Measurements from ENCODE around the gene CBY1.
"Not testable (repeated sequence)": the region's sequence is repeated elsewhere in the genome, so short reads cannot be mapped to it uniquely, and the experiment has no call there.

The CBY1 gene

GRCh38 chr22:38656256-38657044 is at the start of gene CBY1, which contains the start of gene FAM227A:
CBY1 (plus strand) TSS chr22:38656638; CDS start chr22:38668055, 11,417 bp downstream.
FAM227A (minus strand) TSS chr22:38656392; CDS start chr22:38650168, 6,224 bp downstream.
- peak; percentile 84 for DNase-seq (ENCODE audit: low spot score)

DNA sequence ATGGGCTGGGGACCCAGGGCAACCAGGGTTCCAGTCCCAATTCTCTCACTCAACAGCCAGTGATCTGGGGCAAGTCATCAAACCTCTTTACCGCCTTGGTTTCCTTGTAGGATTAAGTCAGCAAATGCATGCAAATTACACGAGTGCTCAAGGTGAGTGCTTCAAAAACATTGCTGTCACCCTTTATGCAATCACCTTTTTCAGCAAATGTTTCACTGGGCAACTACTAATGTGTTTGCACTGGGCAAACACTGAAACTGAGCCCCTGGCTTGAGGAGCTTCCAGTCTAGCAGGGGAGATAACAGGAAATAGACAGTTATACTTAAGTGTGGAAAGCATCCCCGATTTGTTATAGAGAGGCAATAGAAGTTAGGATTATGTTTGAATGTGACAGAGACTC is 48.8 kb upstream of the CBY1 start:
- no peak for DNase-seq (ENCODE audit: low spot score)

- DNase-seq (ENCODE audit: low spot score), result no peak
Observed at GRCh38 chr22:38608992-38609750, 47.3 kb upstream of the CBY1 start.

- DNase-seq (ENCODE audit: low spot score), result no peak
Observed at GRCh38 chr22:38610234-38610633, 46.2 kb upstream of the CBY1 start.

DNA sequence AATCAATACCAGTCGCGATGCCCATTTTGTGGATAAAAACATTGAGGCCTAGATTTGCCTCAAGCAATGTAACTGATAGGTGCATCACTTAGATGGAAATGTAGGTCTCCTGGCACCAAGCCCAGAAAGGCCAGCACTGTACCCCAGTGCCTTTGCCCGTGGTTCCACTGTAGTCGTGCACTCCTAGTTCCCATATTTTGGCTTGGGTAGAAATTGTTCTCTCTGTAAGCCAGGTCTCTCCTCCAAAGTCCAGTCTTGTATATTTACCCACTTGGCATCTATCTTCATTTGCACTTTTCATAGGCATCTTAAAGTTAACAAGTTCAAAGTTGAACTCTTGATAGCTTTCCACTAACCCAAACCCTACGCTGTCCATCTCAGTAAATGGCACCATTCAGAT is 44.9 kb upstream of the CBY1 start:
- no peak for DNase-seq (ENCODE audit: low spot score)

DNA sequence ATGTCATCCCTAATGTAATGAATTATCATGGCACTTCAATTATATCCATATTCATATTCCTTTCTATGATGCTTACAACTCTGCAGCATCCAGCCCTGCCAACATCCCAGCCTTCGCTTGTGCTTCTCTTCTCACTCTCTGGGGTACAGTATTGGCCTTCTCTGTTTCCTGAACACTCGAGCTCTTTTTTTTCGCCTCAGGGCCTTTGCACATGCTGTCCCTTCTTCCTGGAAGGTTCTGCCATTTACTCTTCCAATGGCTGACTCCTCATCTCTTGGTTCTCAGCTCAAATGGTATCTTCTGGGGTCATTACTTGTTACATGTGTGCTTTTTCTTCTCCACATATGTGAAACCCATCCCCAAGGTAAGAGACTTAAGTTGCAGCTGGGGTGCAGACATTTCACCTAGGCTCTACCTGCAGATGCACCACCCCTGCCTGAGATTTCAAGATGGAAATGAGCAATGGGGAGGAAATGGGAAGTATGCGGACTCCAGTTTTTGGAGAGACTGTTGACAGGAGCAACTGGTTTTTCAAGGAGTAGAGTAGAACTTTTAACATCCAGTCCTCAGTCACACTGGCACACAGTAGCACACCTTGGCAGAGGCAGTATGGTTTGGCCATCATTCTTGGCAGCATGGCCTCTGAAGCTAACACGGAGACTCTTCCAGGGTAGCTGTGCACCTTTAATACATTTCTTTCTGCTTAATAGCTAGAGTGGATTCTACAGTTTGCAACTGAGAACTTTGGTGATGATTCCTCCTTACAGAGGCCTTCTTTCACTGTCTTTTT is 44.0 kb upstream of the CBY1 start:
- no peak for DNase-seq (ENCODE audit: low spot score)

DNA sequence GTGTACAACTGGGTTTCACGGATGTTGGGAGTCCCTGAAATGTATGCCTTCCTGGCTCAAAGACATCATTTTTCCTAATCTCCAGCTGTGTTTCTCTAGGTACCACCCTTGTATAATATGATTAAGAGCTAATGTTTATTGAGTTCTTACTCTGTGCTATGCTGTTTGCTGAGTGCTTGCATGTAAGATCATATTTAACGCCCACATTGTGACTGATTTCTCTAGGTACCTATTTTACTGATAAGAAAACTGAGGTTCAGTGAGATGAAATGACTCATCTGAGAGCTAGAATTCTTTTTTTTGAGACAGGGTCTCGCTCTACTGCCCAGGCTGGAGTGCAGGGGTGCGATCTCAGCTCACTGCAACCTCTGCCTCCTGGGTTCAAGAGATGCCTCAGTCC is 42.9 kb upstream of the CBY1 start:
- DNase-seq (ENCODE audit: low spot score), result no peak

DNA sequence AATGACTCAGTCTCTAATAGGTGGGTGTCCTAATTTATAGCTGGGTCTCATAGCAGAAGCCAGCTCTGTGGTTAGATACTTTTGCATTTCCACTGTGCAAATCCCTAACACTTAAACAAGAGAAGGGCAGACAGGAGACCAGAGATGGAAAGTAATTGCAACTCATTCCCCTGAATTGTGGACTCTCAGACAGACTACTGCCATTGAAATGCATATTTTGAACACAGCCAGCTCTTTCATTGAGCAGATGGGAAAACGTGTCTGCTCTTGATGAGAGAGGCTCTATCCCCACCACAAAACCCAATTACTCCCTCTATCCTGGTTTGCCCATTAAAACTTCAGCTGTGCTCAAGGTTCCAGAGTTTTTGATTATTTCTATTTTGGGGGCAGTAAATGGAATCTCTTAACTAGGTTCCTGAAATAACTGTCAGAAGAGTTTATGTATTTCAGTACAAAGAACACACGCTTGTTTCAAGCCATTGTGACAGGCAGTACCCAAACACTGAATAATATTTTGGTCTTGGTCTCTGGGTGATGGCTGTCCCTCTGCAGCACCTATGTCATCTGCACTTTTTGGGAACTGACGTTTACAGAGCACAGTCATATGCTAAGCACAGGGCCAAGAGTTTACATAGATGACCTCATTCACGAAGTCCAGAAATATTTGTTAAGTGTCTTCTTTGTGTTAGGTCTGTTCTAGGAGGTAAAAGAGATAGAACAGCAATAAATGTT is 41.9 kb upstream of the CBY1 start:
- no peak for DNase-seq (ENCODE audit: low spot score)

DNA sequence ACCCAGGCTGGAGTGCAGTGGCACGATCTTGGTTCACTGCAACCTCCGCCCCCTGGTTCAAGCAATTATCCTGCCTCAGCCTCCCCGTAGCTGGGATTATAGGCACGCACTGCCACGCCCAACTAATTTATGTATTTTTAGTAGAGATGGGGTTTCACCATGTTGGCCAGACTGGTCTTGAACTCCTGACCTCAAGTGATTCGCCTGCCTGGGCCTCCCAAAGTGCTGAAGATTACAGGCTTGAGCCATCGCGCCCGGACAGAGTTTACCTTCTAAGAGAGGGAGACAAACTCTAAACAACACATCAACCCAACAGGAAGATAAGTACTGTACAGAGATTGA is 41.4 kb upstream of the CBY1 start:
- DNase-seq (ENCODE audit: low spot score), result not testable (repeated sequence)

DNA sequence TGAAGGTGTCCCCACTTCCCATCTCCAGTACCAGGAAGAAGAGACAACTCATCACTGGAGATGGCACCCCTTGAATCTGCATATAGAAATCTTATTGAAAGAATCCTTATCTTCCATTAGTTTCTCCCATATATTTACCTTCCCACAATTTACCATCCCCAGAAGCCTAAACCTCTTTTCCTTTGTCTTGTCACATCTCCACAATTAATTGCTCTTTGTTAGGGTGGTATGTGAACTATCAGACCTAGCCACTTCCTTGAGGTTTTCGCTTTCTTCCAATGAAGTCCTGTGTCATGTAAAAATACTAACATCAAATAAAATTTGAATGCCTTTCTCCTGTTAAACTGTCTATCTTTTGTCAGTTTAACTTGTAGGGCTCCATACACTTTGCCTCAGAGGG is 38.2 kb upstream of the CBY1 start:
- DNase-seq (ENCODE audit: low spot score), result no peak

DNA sequence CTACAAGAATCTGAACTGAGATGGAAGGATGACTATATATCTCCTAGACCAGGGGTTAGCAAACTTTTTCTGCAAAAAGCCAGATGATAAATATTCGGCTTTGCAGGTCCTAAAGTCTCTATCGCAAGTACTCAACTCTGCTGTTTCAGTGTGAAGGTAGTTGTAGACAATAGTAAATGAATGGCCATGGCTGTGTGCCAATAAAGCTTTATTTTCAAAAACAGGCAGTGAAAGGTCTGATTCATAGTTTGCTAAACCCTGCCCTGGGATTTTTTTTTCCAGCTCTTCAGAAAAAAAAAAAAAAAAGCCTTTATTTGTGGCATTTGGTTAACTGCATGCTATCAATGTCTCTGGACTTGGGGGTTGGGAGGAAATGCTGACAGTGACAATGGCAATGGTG is 37.8 kb upstream of the CBY1 start:
- no peak for DNase-seq (ENCODE audit: low spot score)

DNA sequence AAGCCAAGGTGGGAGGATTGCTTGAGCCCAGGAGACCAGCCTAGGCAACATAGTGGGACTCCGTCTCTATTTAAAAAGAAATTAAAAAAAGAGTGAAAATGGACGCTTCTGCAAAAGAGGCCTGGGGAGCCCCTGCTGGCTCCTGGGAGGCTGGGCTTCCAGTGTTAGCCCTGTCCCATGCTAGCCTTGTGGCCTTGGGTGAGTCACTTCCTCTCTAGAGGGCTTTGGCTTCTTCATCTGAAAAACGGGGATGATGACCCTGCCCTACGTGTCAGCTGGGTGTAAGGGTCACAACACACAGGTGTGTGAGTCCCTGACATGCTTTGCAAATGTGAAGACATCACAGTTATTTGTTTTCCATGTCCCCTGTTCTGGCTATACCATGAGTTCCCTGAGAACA is 33.1 kb upstream of the CBY1 start:
- no peak for DNase-seq (ENCODE audit: low spot score)

GRCh38 chr22:38628444-38628843 is 28.0 kb upstream of the CBY1 start:
- no peak for DNase-seq (ENCODE audit: low spot score)

DNA sequence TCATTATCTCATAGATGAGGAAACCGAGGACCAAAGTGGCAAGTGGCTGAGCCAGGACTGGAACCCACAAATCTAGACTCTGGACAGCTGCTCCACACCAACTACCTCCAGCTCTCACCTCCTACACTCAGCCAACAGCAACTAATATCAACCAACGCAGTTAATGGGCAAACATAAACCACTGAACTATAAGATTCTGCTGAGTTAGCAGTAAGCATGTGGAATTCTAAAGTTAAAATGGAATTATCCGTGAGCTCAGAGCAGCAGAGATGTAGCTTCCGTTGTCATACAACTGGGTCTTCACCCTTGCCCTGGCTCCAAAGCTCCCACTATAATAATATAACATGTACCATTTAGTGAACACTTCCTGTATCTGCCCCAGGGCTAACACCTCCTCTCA is 27.3 kb upstream of the CBY1 start:
- DNase-seq (ENCODE audit: low spot score), result no peak

DNA sequence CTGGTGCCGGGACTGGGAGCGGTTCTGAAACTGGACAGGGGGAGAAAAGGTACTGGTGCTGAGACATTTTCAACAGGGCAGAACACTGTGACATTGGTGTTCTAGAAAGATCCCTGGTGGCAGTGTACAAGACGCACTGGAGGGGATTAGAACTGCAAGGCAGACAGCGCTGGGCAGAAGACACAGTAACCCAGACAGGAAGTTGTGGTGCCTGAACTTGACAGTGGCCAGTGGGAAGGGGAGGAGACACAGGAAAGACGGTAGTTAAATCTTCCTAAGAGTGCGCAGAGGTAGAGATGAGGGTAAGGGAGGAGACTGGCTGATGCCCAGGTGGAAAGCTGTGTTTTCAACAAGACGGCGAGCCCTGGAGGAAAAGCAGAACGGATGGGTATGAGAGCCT is 24.7 kb upstream of the CBY1 start:
- DNase-seq (ENCODE audit: low spot score), result no peak

DNA sequence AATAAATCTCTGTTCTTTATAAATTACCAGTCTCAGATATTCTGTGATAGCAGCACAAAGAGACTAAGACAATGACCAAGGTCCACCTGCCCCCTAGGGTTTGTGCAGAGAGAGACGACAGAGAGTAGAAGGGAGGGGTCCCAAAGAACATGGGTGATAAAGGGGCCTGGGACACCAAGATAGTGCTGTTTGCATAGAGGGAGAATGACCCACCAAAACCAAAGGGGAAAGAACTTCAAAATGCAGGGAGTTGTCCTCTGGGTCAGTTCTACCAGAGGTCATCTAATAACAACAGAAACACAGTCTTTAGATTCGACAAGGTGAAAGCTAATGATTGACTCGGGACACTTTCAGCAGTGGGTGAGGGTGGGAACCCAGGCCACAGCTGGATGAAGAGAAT is 23.9 kb upstream of the CBY1 start:
- DNase-seq (ENCODE audit: low spot score), result no peak

DNA sequence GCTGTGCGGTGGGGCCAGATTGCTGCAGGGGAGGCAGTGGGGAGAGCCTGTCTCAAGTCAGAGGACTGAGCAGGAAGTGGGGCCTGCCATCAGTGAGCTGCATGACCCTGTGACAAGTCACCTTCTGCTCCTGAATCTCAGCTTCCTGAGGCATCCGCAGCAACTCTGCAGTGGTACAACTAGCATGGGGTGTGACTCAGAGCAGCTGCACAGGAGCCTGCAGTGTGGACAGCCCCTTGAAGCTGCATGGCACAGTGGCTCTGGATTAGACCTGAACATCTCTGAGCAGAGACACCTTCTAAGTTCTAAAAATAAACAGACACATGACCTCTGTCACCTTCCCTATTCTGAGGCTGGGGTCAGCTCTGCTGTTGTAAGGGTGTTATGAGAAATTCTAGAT is 18.2 kb upstream of the CBY1 start:
- DNase-seq (ENCODE audit: low spot score), result no peak

- no peak for DNase-seq (ENCODE audit: low spot score)
Observed at GRCh38 chr22:38638728-38639127, 17.7 kb upstream of the CBY1 start.

DNA sequence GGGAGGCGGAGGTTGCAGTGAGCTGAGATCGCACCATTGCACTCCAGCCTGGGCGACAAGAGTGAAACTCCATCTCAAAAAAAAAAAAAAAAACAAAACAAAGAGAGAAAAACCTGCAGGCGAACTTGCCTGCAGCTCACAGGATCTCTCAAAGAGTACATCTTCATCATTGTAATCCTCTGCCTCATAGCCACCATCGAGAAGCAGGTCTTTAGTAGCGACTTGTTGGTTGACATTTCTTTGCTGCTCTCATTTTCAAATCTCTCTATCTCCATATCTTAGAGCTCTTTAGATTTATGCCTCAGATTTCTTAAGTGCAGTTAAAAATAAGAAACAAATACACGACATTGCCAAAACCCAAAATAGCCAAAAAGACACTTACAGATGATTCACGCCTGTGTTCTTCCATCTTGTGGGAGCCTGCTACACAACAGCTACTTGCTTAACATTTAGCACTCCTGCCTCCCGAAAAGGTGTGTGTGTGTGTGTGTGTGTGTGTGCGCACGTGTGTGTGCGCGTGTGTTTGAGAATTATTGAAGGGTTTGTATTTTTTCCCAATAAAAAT is 14.9 kb upstream of the CBY1 start:
- no peak for DNase-seq (ENCODE audit: low spot score)

DNA sequence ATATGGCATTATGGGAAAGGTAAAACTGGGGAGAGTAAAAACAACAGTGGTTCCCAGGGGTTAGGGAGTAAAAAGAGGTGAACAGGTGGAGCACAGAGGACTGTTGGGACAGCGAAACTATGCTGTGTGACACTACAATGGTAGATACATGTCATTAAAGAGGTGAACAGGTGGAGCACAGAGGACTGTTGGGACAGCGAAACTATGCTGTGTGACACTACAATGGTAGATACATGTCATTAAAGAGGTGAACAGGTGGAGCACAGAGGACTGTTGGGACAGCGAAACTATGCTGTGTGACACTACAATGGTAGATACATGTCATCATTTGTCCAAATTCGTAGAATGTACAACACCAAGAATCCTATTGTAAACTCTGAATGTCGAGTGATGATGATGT is 12.2 kb upstream of the CBY1 start:
- not testable (repeated sequence) for DNase-seq (ENCODE audit: low spot score)

DNA sequence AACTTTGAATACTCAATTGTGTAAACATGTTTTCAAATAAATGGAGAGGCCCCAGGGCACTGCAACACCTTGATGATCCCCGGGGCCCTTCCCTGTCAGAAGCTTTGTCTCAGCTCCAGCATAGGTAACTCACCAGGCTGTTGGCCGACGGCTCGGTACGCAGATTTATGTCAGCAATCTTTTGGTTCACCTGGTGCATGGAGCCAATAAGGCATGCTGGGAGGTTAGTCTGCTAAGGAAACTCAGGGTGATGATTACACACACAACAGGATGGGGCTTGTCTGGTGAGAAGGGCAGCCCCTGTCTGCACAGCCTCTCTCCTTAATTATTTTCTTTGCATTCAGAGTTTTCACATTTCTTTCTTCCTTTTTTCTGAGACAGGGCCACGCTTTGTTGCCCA is 11.0 kb upstream of the CBY1 start:
- DNase-seq (ENCODE audit: low spot score), result no peak

All from hematopoietic multipotent progenitor cell treated with erythropoietin and hydrocortisone succinate and interleukin-3 and kit ligand, for 17 days (in vitro differentiated cells).